GM18499 (cell line): ENCODE data around the gene ASTN2.

ENCODE experiments used
- ATAC-seq: cut with Tn5 transposase; IDR thresholded peaks from one replicate; pipeline ENCODE4 v1.9.1; 2021; ENCODE audit warnings: moderate number of reproducible peaks; ENCODE audit not compliant: insufficient read depth, unreplicated experiment

The ASTN2 gene

GRCh38 chr9:117307701-117308100 lies 107.2 kb downstream of the ASTN2 start:
- no peak for ATAC-seq

- no peak for ATAC-seq
Measured at GRCh38 chr9:117306032-117306431, 108.8 kb downstream of the ASTN2 start.

GRCh38 chr9:117305454-117305853 lies 109.4 kb downstream of the ASTN2 start:
- ATAC-seq, result no peak

- ATAC-seq, result no peak
Measured at GRCh38 chr9:117304549-117304948, 110.3 kb downstream of the ASTN2 start.

- no peak for ATAC-seq
Measured at GRCh38 chr9:117303643-117304230, 111.1 kb downstream of the ASTN2 start.

GRCh38 chr9:117302487-117302886 lies 112.4 kb downstream of the ASTN2 start:
- no peak for ATAC-seq

GRCh38 chr9:117300371-117301110 lies 114.3 kb downstream of the ASTN2 start:
- ATAC-seq, result no peak

- ATAC-seq, result no peak
Measured at GRCh38 chr9:117296453-117296852, 118.4 kb downstream of the ASTN2 start.

- no peak for ATAC-seq
Measured at GRCh38 chr9:117293206-117294114, 121.4 kb downstream of the ASTN2 start.

- no peak for ATAC-seq
Measured at GRCh38 chr9:117290856-117291622, 123.8 kb downstream of the ASTN2 start.

- ATAC-seq, result no peak
Measured at GRCh38 chr9:117290306-117290840, 124.5 kb downstream of the ASTN2 start.

- no peak for ATAC-seq
Measured at GRCh38 chr9:117286245-117286644, 128.6 kb downstream of the ASTN2 start.

GRCh38 chr9:117284414-117284813 lies 130.4 kb downstream of the ASTN2 start:
- no peak for ATAC-seq

GRCh38 chr9:117282541-117282940 lies 132.3 kb downstream of the ASTN2 start:
- no peak for ATAC-seq

- no peak for ATAC-seq
Measured at GRCh38 chr9:117278471-117279035, 136.3 kb downstream of the ASTN2 start.

GRCh38 chr9:117278020-117278419 lies 136.8 kb downstream of the ASTN2 start:
- no peak for ATAC-seq

GRCh38 chr9:117276444-117276843 lies 138.4 kb downstream of the ASTN2 start:
- ATAC-seq, result no peak

- ATAC-seq, result no peak
Measured at GRCh38 chr9:117273612-117274011, 141.2 kb downstream of the ASTN2 start.

- no peak for ATAC-seq
Measured at GRCh38 chr9:117268847-117269446, 145.9 kb downstream of the ASTN2 start.
